Mucosa of stomach (tissue), 1 donor: Measurements from ENCODE around the gene SORCS2.
"Not testable (repeated sequence)": the region's sequence is repeated elsewhere in the genome, so short reads cannot be mapped to it uniquely, and the experiment has no call there.

Experiments
- H3K27me3 ChIP-seq: one replicate; pipeline ENCODE4 v1.7.0; 2013; ENCODE audit warnings: mild to moderate bottlenecking, low read length; ENCODE audit not compliant: control insufficient read depth, insufficient read depth
- H3K36me3 ChIP-seq: one replicate; pipeline ENCODE4 v1.7.0; 2013; ENCODE audit warnings: low read length; ENCODE audit not compliant: control insufficient read depth, insufficient read depth
- H3K4me1 ChIP-seq: one replicate; pipeline ENCODE4 v1.7.0; 2013; ENCODE audit warnings: mild to moderate bottlenecking, low read length; ENCODE audit not compliant: control insufficient read depth, insufficient read depth
- H3K4me3 ChIP-seq: one replicate; pipeline ENCODE4 v1.7.0; 2013; ENCODE audit warnings: low read length
- H3K9ac ChIP-seq: one replicate; pipeline ENCODE4 v1.7.0; 2013; ENCODE audit warnings: mild to moderate bottlenecking, low read length, moderate library complexity
- H3K9me3 ChIP-seq: one replicate; pipeline ENCODE4 v1.7.0; 2013; ENCODE audit warnings: mild to moderate bottlenecking, low read length, moderate library complexity; ENCODE audit not compliant: control insufficient read depth
- donor health status: Pancreatic carcinoma.

Gene SORCS2

DNA sequence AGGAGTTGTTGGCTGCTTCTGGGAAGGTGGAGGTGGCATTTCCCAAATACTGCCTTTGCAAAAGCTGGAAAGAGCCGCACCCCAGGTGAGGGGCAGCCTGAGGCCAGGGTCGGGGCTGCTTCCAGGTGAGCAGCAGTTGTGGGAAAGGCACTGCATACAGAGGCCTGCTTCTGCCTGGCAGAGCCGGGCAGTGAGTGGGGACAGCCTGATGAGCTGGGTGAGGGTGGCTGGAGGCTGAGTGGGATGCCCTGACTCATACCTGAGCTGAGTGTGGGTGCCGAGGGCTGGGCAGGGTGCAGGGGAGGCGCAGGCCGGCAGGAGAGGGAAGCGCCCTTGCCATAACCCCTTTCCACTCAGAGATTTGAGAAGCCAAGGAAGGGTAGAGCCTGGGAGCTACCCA is 248.9 kb downstream of the SORCS2 start:
- no peaks in the 10 kb centered on the region for H3K36me3 ChIP-seq

GRCh38 chr4:7442574-7443162 is 250.3 kb downstream of the SORCS2 start:
- Histone ChIP-seq H3K4me3 (no peak overlapping the region), H3K9ac (no peak overlapping the region), H3K9me3 (no peaks in the 10 kb centered on the region), H3K27me3 (peaks cover 21% of the 10 kb centered on the region), H3K4me1 (peaks cover 31% of the 10 kb centered on the region), H3K36me3 (no peaks in the 10 kb centered on the region)

More for the DNA sequence above, 248.9 kb downstream of the SORCS2 start:
- H3K4me1 ChIP-seq, result peaks cover 45% of the 10 kb centered on the region
- no peaks in the 10 kb centered on the region for H3K9me3 ChIP-seq
- peaks cover 7% of the 10 kb centered on the region for H3K27me3 ChIP-seq
- no peak overlapping the region for H3K4me3 ChIP-seq
- H3K9ac ChIP-seq, result no peak overlapping the region

DNA sequence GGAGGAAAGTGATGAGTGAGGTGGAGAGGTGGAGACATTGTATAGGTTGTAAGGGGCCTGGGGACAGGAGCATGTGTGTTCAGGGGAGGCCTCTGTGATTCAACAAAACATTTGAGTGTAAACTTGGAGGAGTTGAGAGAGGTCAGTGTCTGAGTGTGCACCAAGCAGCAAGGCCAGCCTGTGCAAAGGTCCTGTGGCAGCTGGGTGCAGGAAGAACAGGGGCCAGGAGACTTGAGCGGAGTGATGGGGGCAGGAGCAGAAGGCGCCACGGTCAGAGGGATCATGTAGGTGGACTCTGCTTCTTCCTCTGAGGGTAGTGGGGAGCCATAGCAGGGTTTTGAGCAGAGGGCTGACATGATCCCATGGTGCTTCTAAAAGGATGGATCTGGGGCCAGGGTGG is 252.0 kb downstream of the SORCS2 start:
- H3K4me1 ChIP-seq, result peaks cover 28% of the 10 kb centered on the region
- H3K9ac ChIP-seq, result no peak overlapping the region
- H3K4me3 ChIP-seq, result no peak overlapping the region
- no peaks in the 10 kb centered on the region for H3K9me3 ChIP-seq
- H3K27me3 ChIP-seq, result peaks cover 21% of the 10 kb centered on the region
- no peaks in the 10 kb centered on the region for H3K36me3 ChIP-seq

GRCh38 chr4:7444731-7445130 is 252.4 kb downstream of the SORCS2 start:
- Histone ChIP-seq H3K36me3 (no peaks in the 10 kb centered on the region), H3K4me1 (peaks cover 24% of the 10 kb centered on the region), H3K27me3 (peaks cover 21% of the 10 kb centered on the region), H3K4me3 (no peak overlapping the region), H3K9me3 (no peaks in the 10 kb centered on the region), H3K9ac (no peak overlapping the region)

GRCh38 chr4:7447236-7447635 is 254.9 kb downstream of the SORCS2 start:
- Histone ChIP-seq H3K36me3 (no peaks in the 10 kb centered on the region), H3K4me1 (peaks cover 13% of the 10 kb centered on the region), H3K9me3 (no peaks in the 10 kb centered on the region), H3K4me3 (no peak overlapping the region), H3K9ac (no peak overlapping the region), H3K27me3 (peaks cover 23% of the 10 kb centered on the region)

GRCh38 chr4:7448036-7448435 is 255.7 kb downstream of the SORCS2 start:
- no peaks in the 10 kb centered on the region for H3K9me3 ChIP-seq
- H3K27me3 ChIP-seq, result peaks cover 23% of the 10 kb centered on the region
- H3K4me1 ChIP-seq, result peaks cover 13% of the 10 kb centered on the region
- no peak overlapping the region for H3K9ac ChIP-seq
- H3K4me3 ChIP-seq, result no peak overlapping the region
- H3K36me3 ChIP-seq, result no peaks in the 10 kb centered on the region

- H3K4me1 ChIP-seq, result peaks cover 5% of the 10 kb centered on the region
- no peaks in the 10 kb centered on the region for H3K9me3 ChIP-seq
- no peak overlapping the region for H3K9ac ChIP-seq
- H3K4me3 ChIP-seq, result no peak overlapping the region
- H3K36me3 ChIP-seq, result no peaks in the 10 kb centered on the region
- peaks cover 19% of the 10 kb centered on the region for H3K27me3 ChIP-seq
Observed at GRCh38 chr4:7450775-7451433, 258.6 kb downstream of the SORCS2 start.

DNA sequence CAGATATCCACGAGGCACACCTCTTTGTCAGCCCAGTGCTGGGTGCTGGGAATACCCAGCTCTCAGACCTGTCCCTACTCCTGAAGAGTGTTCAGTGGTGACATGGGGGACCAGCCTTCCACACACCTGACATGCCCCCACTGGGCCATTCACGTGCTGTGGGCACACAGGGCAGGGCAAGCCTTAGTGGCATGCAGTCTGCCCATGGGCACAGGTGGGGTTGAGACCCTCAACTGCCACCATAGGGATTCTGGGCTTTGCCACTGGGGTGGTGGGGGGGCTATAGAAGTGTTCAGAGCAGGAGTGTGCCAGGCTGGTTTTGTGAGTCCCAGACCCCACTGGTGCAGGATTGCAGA is 259.1 kb downstream of the SORCS2 start:
- Histone ChIP-seq H3K4me1 (peaks cover 5% of the 10 kb centered on the region), H3K9ac (no peak overlapping the region), H3K27me3 (peaks cover 14% of the 10 kb centered on the region), H3K36me3 (no peaks in the 10 kb centered on the region), H3K4me3 (no peak overlapping the region), H3K9me3 (no peaks in the 10 kb centered on the region)

GRCh38 chr4:7451800-7452199 is 259.5 kb downstream of the SORCS2 start:
- Histone ChIP-seq H3K9ac (no peak overlapping the region), H3K9me3 (no peaks in the 10 kb centered on the region), H3K27me3 (peaks cover 11% of the 10 kb centered on the region), H3K4me3 (no peak overlapping the region), H3K4me1 (peaks cover 5% of the 10 kb centered on the region), H3K36me3 (no peaks in the 10 kb centered on the region)

DNA sequence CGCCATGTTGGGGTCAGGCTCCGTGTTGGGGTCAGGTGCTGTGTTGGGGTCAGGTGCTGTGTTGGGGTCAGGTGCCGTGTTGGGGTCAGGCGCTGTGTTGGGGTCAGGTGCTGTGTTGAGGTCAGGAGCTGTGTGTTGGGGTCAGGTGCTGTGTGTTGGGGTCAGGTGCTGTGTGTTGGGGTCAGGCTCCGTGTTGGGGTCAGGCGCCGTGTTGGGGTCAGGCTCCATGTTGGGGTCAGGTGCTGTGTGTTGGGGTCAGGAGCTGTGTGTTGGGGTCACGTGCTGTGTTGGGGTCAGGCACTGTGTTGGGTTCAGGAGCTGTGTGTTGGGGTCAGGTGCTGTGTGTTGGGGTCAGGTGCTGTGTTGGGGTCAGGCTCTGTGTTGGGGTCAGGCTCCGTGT is 260.5 kb downstream of the SORCS2 start:
- not testable (repeated sequence) for H3K4me1 ChIP-seq, H3K27me3 ChIP-seq, H3K36me3 ChIP-seq, H3K4me3 ChIP-seq, H3K9me3 ChIP-seq, H3K9ac ChIP-seq

DNA sequence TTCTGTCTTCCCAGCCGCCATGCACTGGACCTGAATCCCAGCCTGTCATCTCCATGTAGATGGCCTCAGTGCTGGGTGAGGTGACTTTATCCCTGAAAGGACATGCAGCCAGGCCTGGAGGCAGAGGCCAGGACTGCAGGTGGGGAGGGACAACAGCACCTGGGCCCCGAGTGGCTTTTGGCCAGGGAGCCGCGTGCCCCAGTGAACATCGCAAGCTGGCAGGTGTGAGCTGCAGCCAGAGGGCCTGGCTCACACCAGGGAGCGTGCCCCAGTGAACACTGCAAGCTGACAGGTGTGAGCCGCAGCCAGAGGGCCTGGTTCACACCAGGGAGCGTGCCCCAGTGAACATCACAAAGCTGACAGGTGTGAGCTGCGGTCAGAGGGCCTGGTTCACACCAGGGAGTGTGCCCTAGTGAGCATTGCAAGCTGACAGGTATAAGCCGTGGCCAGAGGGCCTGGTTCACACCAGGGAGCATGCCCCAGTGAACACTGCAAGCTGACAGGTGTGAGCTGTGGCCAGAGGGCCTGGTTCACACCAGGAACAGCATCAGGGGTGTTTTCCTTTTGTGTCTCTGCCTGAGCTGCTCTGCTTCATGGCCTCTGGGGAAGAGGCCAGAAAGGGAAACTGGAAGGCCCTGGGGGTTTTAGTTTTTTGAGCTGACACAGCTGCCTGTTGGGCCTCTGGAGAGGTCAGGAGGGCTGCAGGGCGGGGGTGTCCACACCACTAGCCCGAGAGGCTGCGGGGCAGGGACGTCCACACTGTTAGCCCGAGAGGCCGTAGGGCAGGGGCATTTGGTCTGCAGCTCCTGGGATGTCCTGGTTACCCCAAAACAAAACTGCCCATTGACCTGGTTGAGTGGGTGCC is 265.1 kb downstream of the SORCS2 start:
- peaks cover 18% of the 10 kb centered on the region for H3K4me1 ChIP-seq
- no peak overlapping the region for H3K9ac ChIP-seq
- H3K27me3 ChIP-seq, result peaks cover 8% of the 10 kb centered on the region
- no peaks in the 10 kb centered on the region for H3K36me3 ChIP-seq
- no peak overlapping the region for H3K4me3 ChIP-seq
- H3K9me3 ChIP-seq, result no peaks in the 10 kb centered on the region

DNA sequence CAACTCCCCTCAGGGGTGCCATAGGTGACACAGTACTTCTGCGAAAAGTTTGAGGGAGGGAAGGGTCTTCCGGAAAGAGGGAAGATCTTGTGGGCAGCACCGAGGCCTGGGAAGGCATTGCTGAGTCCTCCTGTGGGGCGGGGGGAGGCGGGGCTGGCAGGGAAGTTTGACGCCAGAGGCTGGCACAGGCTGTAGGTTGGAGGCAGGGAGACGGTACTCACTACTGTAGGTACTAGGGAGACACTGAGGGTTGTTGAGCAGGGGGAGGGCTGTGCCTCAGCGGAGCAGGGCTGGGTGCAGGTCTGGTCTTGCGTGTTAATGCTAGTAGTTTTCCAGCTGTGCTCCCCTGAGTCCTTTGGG is 265.7 kb downstream of the SORCS2 start:
- Histone ChIP-seq H3K4me1 (peaks cover 24% of the 10 kb centered on the region), H3K36me3 (no peaks in the 10 kb centered on the region), H3K9me3 (no peaks in the 10 kb centered on the region), H3K27me3 (peaks cover 8% of the 10 kb centered on the region), H3K4me3 (no peak overlapping the region), H3K9ac (no peak overlapping the region)
